Pancreas (tissue), 10 donors: ENCODE data around the gene TMEM87A. TPM values are rescaled to one million over a fixed set of nuclear protein-coding genes. Genes with fewer than 3 reads are reported as not detected.

Experiments
- ATAC-seq, 4 donors: fragments of 200-7000 bp; cut with Tn5 transposase; one replicate each; pipeline versions ENCODE4 v1.8.0 to v1.9.1; 2020; ENCODE audit warnings: mild to moderate bottlenecking in 4 of 4, moderate library complexity in 4 of 4
- DNase-seq, 6 donors: peaks; one replicate each; pipeline ENCODE4 v3.0.0-alpha.2; 2020
- FAIRE-seq: peaks from 2 replicates; lab custom pipeline; 2012; peaks lifted over from hg19 to GRCh38; lab: Jason Lieb, UNC
- H3K27ac ChIP-seq, 4 donors: fragments of 200-600 bp; sonication (generic); 1 replicate in 3 of 4; 2 replicates in 1 of 4; pipeline versions ENCODE4 v1.5.0 to v1.8.0; 2020
- H3K27me3 ChIP-seq, 4 donors: fragments of 200-600 bp; one replicate each; pipeline ENCODE4 v1.8.0; 2021
- H3K36me3 ChIP-seq, 3 donors: fragments of 200-600 bp; sonication (generic) in 1 of 3; one replicate each; pipeline versions ENCODE4 v1.5.0 to v1.8.0; 2020 to 2021
- H3K4me1 ChIP-seq, 3 donors: fragments of 200-600 bp; one replicate each; pipeline ENCODE4 v1.8.0; 2021
- H3K4me3 ChIP-seq, 4 donors: fragments of 200-600 bp; sonication (generic) in 2 of 4; one replicate each; pipeline versions ENCODE4 v1.5.0 to v1.8.0; 2020 to 2021
- H3K9me3 ChIP-seq, 4 donors: fragments of 200-600 bp; one replicate each; pipeline ENCODE4 v1.8.0; 2021
- CTCF ChIP-seq, 4 donors: fragments of 200-600 bp; sonication (generic) in 3 of 4; IDR thresholded peaks; one replicate each; pipeline versions ENCODE4 v1.5.0 to v1.8.0; 2021; ENCODE audit warnings: antibody characterized with exemption in 4 of 4
- WGBS, 2 donors: extraction: QIAGEN DNeasy Blood & Tissue Kit; methylation state at CpG; one replicate each; pipeline ENCODE4 v1.1.7; 2013; 5-methylcytosine and 5-hydroxymethylcytosine counted together
- intact Hi-C, 3 donors: fragments of 100-400 bp; cut with DNase I; formaldehyde crosslinking; loops; one replicate each; pipeline versions ENCODE4 v1.11.1 to v1.14.2; 2022
- polyA plus RNA-seq, 2 donors: library from polyadenylated mRNA; stranded (reverse); fragments of 200-250 nt; gene quantifications; one replicate each; pipeline ENCODE4 v1.2.3, GENCODE V29; 2013
- total RNA-seq, 6 donors: library from RNA; stranded (reverse); fragmentation: NEBNext Ultra II Directional in 4 of 6; extraction: Animal tissue kit (Norgen Biotek cat#: 25700) in 4 of 6; gene quantifications; one replicate each; pipeline versions ENCODE4 v1.2.1 to v1.2.4, GENCODE V29; 2021 to 2023
- donor health status: healthy with polysubstance abuse.
- donor health status: DM: no; HTN: no; CAD: no; lungs with moderate emphysema.
- donor health status: DM: no; HTN: no; CAD: no.
- donor health status: control.
- donor health status: control.
- donor health status: Bipolar disorder and iron deficiency.
- donor health status: DM: yes; HTN: yes; CAD: no.
- donor health status: DM: no; HTN: no; CAD: no.
- donor health status: DM: no; HTN: no; CAD: no.
- donor health status: DM: yes; HTN: yes; CAD: no.

Gene TMEM87A
- total and polyA plus RNA-seq, 8 donors, result 12.2 to 32.1 (median 23.1) TPM

- Histone ChIP-seq H3K4me3 (no peak overlapping the region), H3K4me1 (peaks cover 8 to 13% (median 9%) of the 10 kb centered on the region in 3 donors), H3K9me3 (no peaks in the 10 kb centered on the region), H3K36me3 (no peaks in the 10 kb centered on the region), H3K27ac (no peak overlapping the region), H3K27me3 (no peaks in the 10 kb centered on the region)
- FAIRE-seq (no peak), ATAC-seq (no peak), DNase-seq (no peak)
- no peak for TF ChIP-seq CTCF (IDR thresholded peaks at IDR 0.05)
- 82 to 90% methylated on average over 3 of the region's 3 CpGs for WGBS, 2 donors
- intact Hi-C loops, result no loop called here
These were observed 69.3 kb downstream of the TMEM87A start for GRCh38 chr15:42203891-42204290.

DNA sequence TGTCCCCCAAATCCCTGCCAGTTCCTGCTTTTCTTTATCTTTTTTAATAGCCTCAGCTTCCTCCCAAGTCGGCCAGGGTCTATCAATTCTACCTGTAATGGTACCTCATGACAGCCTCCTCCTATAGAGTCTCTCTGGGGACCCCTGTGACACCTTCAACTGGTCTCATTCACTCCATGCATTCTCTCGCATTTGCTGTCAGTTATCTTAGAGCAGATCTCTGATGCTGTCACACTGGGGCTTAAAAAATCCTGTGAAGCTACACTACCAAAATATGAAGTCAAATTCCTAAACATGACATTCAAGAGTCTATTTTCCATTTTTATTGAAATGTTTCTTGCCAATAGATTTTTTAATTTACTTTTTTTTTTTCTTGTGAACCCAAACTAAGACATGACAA lies 70.6 kb downstream of the TMEM87A start:
- no peaks in the 10 kb centered on the region for H3K9me3 ChIP-seq
- DNase-seq, result no peak
- H3K4me3 ChIP-seq, result no peak overlapping the region
- H3K4me1 ChIP-seq, result peaks cover 8 to 13% (median 9%) of the 10 kb centered on the region in 3 donors
- intact Hi-C loops, result no loop called here
- no peak for TF ChIP-seq CTCF (IDR thresholded peaks at IDR 0.05)
- no peak for ATAC-seq
- H3K27me3 ChIP-seq, result no peaks in the 10 kb centered on the region
- no peak for FAIRE-seq
- H3K36me3 ChIP-seq, result no peaks in the 10 kb centered on the region
- no peak overlapping the region for H3K27ac ChIP-seq
- WGBS, 2 donors, result 50 to 57% methylated on average over 2 of the region's 2 CpGs

- TF ChIP-seq CTCF (IDR thresholded peaks at IDR 0.05), result no peak
- no peak for DNase-seq
- H3K4me1 ChIP-seq, result peaks cover 3 to 8% (median 6%) of the 10 kb centered on the region in 3 donors
- intact Hi-C loops, result no loop called here
- 96 to 100% methylated on average over 1 of the region's 1 CpG for WGBS, 2 donors
- no peaks in the 10 kb centered on the region for H3K9me3 ChIP-seq
- ATAC-seq, result no peak
- H3K36me3 ChIP-seq, result no peaks in the 10 kb centered on the region
- H3K27ac ChIP-seq, result no peak overlapping the region
- H3K4me3 ChIP-seq, result no peak overlapping the region
- H3K27me3 ChIP-seq, result no peaks in the 10 kb centered on the region
- FAIRE-seq, result no peak
These were observed 71.4 kb downstream of the TMEM87A start for GRCh38 chr15:42201801-42202200.

GRCh38 chr15:42199126-42199525 lies 74.1 kb downstream of the TMEM87A start:
- DNase-seq (no peak), ATAC-seq (no peak), FAIRE-seq (no peak)
- Histone ChIP-seq H3K4me3 (no peak overlapping the region), H3K36me3 (no peaks in the 10 kb centered on the region), H3K9me3 (no peaks in the 10 kb centered on the region), H3K27me3 (no peaks in the 10 kb centered on the region), H3K27ac (no peak overlapping the region), H3K4me1 (peaks cover 0 to 4% (median 0%) of the 10 kb centered on the region in 3 donors)
- 92 to 96% methylated on average over 5 of the region's 5 CpGs for WGBS, 2 donors
- intact Hi-C loops, result no loop called here
- TF ChIP-seq CTCF (IDR thresholded peaks at IDR 0.05), result no peak

- WGBS, 2 donors, result 99 to 100% methylated on average over 1 of the region's 1 CpG
- DNase-seq (no peak), FAIRE-seq (no peak), ATAC-seq (no peak)
- H3K4me1 ChIP-seq, result peaks cover 0 to 4% (median 0%) of the 10 kb centered on the region in 3 donors
- intact Hi-C loops, result no loop called here
- H3K36me3 ChIP-seq, result no peaks in the 10 kb centered on the region
- H3K27ac ChIP-seq, result no peak overlapping the region
- H3K4me3 ChIP-seq, result no peak overlapping the region
- no peak for TF ChIP-seq CTCF (IDR thresholded peaks at IDR 0.05)
- H3K9me3 ChIP-seq, result no peaks in the 10 kb centered on the region
- no peaks in the 10 kb centered on the region for H3K27me3 ChIP-seq
These were observed 74.7 kb downstream of the TMEM87A start for GRCh38 chr15:42198516-42198915.
